ENCODE measurements around the gene SEPTIN5.

DNA sequence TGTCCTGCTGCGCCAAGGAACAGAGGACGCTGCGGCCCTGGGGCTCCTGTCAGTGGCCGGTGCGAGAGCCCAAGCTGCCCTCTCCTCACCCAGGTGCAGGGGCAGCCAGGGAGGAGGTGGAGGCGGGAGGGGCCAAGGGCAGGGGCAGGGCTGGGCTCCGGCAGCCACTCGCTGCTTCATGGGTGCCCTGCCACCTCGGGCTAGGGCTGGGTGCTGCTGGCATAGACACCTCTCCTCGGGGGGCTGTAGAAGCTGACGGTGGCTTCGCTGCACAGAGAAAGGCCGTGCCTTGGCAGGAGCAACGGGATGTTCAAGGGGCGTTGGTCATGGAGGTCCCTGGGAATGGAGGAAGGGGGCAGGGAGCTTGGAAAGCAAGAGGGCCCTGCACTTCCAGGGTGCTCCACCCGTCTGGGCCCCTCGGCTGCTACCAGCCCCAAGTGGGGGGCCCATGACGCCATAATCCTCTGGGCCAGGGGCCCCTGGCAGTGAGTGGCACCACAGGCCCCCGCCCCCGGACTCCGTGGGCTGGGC lies 44.7 kb downstream of the SEPTIN5 start:
- TF ChIP-seq, protein P1, sequence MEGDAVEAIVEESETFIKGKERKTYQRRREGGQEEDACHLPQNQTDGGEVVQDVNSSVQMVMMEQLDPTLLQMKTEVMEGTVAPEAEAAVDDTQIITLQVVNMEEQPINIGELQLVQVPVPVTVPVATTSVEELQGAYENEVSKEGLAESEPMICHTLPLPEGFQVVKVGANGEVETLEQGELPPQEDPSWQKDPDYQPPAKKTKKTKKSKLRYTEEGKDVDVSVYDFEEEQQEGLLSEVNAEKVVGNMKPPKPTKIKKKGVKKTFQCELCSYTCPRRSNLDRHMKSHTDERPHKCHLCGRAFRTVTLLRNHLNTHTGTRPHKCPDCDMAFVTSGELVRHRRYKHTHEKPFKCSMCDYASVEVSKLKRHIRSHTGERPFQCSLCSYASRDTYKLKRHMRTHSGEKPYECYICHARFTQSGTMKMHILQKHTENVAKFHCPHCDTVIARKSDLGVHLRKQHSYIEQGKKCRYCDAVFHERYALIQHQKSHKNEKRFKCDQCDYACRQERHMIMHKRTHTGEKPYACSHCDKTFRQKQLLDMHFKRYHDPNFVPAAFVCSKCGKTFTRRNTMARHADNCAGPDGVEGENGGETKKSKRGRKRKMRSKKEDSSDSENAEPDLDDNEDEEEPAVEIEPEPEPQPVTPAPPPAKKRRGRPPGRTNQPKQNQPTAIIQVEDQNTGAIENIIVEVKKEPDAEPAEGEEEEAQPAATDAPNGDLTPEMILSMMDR (conservative IDR thresholded peaks at IDR 0.05; ENCODE audit: low read length) = no peak
- no peak for TF ChIP-seq EZH2phosphoT487 (IDR thresholded peaks at IDR 0.05; ENCODE audit: borderline replicate concordance)
